ENCODE data around the gene MAP4K2.

Gene MAP4K2

GRCh38 chr11:64739871-64740270 is 63.1 kb downstream of the MAP4K2 start:
- DNase-seq (ENCODE audit: low read depth in 2 of 2) = no peak

GRCh38 chr11:64736654-64737053 is 66.4 kb downstream of the MAP4K2 start:
- DNase-seq (ENCODE audit: low read depth in 2 of 2) = no peak

- DNase-seq (ENCODE audit: low read depth in 2 of 2) = no peak
These were observed 67.2 kb downstream of the MAP4K2 start for GRCh38 chr11:64735725-64736259.

Data from fibroblast of skin of left biceps (primary cell).